Heart left ventricle (tissue), 16 donors: Measurements from ENCODE around the gene PSG7. TPM values are rescaled to one million over a fixed set of nuclear protein-coding genes. Genes with fewer than 3 reads are reported as not detected.
"Not testable (repeated sequence)": the region's sequence is repeated elsewhere in the genome, so short reads cannot be mapped to it uniquely, and the experiment has no call there.

ENCODE experiments used
- ATAC-seq, 4 donors: fragments of 200-7000 bp; cut with Tn5 transposase; one replicate each; pipeline ENCODE4 v1.9.1; 2020 to 2022; ENCODE audit warnings: moderate library complexity in 4 of 4, mild to moderate bottlenecking in 3 of 4, moderate number of reproducible peaks in 1 of 4
- DNase-seq, 5 donors: peaks; one replicate each; pipeline ENCODE4 v3.0.0-alpha.2; 2020
- H3K27ac ChIP-seq, 12 donors: fragments of 200-600 bp; sonication (generic) in 4 of 12; one replicate each; pipeline versions ENCODE4 v1.5.0 to v1.8.0; 2016 to 2022; ENCODE audit warnings: mild to moderate bottlenecking in 2 of 12
- H3K27me3 ChIP-seq, 9 donors: fragments of 200-600 bp; sonication (generic) in 2 of 9; one replicate each; pipeline versions ENCODE4 v1.5.1 to v1.8.0; 2016 to 2022; ENCODE audit warnings: mild to moderate bottlenecking in 3 of 9
- H3K36me3 ChIP-seq, 9 donors: fragments of 200-600 bp; sonication (generic) in 2 of 9; one replicate each; pipeline versions ENCODE4 v1.5.0 to v1.8.0; 2018 to 2022; ENCODE audit warnings: mild to moderate bottlenecking in 2 of 9
- H3K4me1 ChIP-seq, 12 donors: fragments of 200-600 bp; sonication (generic) in 4 of 12; one replicate each; pipeline versions ENCODE4 v1.5.0 to v1.8.0; 2016 to 2022; ENCODE audit warnings: mild to moderate bottlenecking in 3 of 12
- H3K4me3 ChIP-seq, 12 donors: fragments of 200-600 bp; sonication (generic) in 4 of 12; one replicate each; pipeline versions ENCODE4 v1.5.0 to v1.8.0; 2017 to 2022; ENCODE audit warnings: mild to moderate bottlenecking in 9 of 12, moderate library complexity in 4 of 12
- H3K9me3 ChIP-seq, 12 donors: fragments of 200-600 bp; sonication (generic) in 4 of 12; one replicate each; pipeline versions ENCODE4 v1.5.0 to v1.8.0; 2016 to 2022; ENCODE audit warnings: mild to moderate bottlenecking in 1 of 12
- WGBS, 4 donors: extraction: QIAGEN DNeasy Blood & Tissue Kit in 2 of 4; methylation state at CpG; one replicate each; pipeline versions ENCODE4 v1.1.5 to v1.1.7; 2013 to 2018; 5-methylcytosine and 5-hydroxymethylcytosine counted together
- intact Hi-C, 10 donors: fragments of 100-400 bp; cut with DNase I; formaldehyde crosslinking; loops; one replicate each; pipeline versions ENCODE4 v1.11.1 to v1.14.2; 2022
- polyA plus RNA-seq, 2 donors: library from polyadenylated mRNA; stranded (reverse); fragments of 200-250 nt; gene quantifications; one replicate each; pipeline ENCODE4 v1.2.3, GENCODE V29; 2013
- total RNA-seq, 9 donors: library from RNA; depleted of rRNA in 2 of 9; stranded (reverse); fragments of >200 nt in 2 of 9; fragmentation: NEBNext Ultra II Directional in 3 of 9; extraction: Animal tissue kit (Norgen Biotek cat#: 25700) in 3 of 9; gene quantifications; one replicate each; pipeline versions ENCODE4 v1.1.0 to v1.2.4, GENCODE V29; 2016 to 2023
- donor health status: ischemic (EF 13 %, LVEDD 7.1; RV severe dilation, severe dysfunction).
- donor health status: healthy with polysubstance abuse.
- donor health status: DM: no; HTN: yes; CAD: no.
- donor health status: DM: no; HTN: no; CAD: no.
- donor health status: ischemic (EF 25% LVEDD 6.9; RV normal size, moderate dysfunction).
- donor health status: ischemic (EF 25% LVEDD 5.7; RV mildly dilated, moderate dysfunction).
- donor health status: healthy.
- donor health status: DM: yes; HTN: yes; CAD: no.
- donor health status: ischemic (EF 35%, LVEDD 5.7; RV mildly dilated, moderate dysfunction).
- donor health status: nonischemic (EF 11% LVEDD 7.7; RV severe dilation, severe dysfunction).
- donor health status: DM: yes; HTN: yes; CAD: no.
- donor health status: PGD.
- donor health status: ischemic (EF 29% LVEDD 5.4; RV normal size, mild dysfunction).
- donor health status: nonischemic (EF 23%, LVEDD 6.1; RV moderate dilation, normal function).

The PSG7 gene
- total and polyA plus RNA-seq, 11 donors = not detected

GRCh38 chr19:42900561-42900960 lies 36.4 kb downstream of the PSG7 start:
- H3K36me3 ChIP-seq, ATAC-seq, H3K27ac ChIP-seq, intact Hi-C loops, DNase-seq, H3K27me3 ChIP-seq, H3K9me3 ChIP-seq, H3K4me1 ChIP-seq, H3K4me3 ChIP-seq: not testable (repeated sequence)
- WGBS, 4 donors = 69 to 79% (median 74%) methylated on average over 4 of the region's 4 CpGs

GRCh38 chr19:42899674-42900073 lies 37.3 kb downstream of the PSG7 start:
- ATAC-seq, H3K4me3 ChIP-seq, DNase-seq, H3K27ac ChIP-seq, H3K4me1 ChIP-seq, H3K27me3 ChIP-seq, intact Hi-C loops, H3K36me3 ChIP-seq: not testable (repeated sequence)
- peaks cover 0 to 12% (median 0%) of the 10 kb centered on the region in 12 donors for H3K9me3 ChIP-seq
- WGBS, 4 donors = 78 to 83% (median 83%) methylated on average over 12 of the region's 12 CpGs

GRCh38 chr19:42899110-42899509 lies 37.9 kb downstream of the PSG7 start:
- H3K4me1 ChIP-seq, H3K4me3 ChIP-seq, H3K27me3 ChIP-seq: not testable (repeated sequence)

GRCh38 chr19:42898656-42899055 lies 38.4 kb downstream of the PSG7 start:
- H3K4me1 ChIP-seq, DNase-seq, ATAC-seq, intact Hi-C loops, H3K27ac ChIP-seq, H3K4me3 ChIP-seq, H3K27me3 ChIP-seq, H3K36me3 ChIP-seq: not testable (repeated sequence)
- WGBS, 4 donors = 35 to 68% (median 51%) methylated on average over 1 of the region's 1 CpG
- peaks cover 0 to 17% (median 0%) of the 10 kb centered on the region in 12 donors for H3K9me3 ChIP-seq

More at GRCh38 chr19:42899110-42899509, 37.9 kb downstream of the PSG7 start:
- DNase-seq, H3K27ac ChIP-seq, ATAC-seq, intact Hi-C loops, H3K36me3 ChIP-seq: not testable (repeated sequence)
- WGBS, 4 donors = 84 to 91% (median 90%) methylated on average over 1 of the region's 1 CpG
- peaks cover 0 to 15% (median 0%) of the 10 kb centered on the region in 12 donors for H3K9me3 ChIP-seq

- intact Hi-C loops, H3K36me3 ChIP-seq, H3K27me3 ChIP-seq, DNase-seq, ATAC-seq, H3K4me1 ChIP-seq, H3K27ac ChIP-seq, H3K4me3 ChIP-seq: not testable (repeated sequence)
- WGBS, 4 donors = 0 to 27% (median 14%) methylated on average over 1 of the region's 1 CpG
- peaks cover 0 to 21% (median under 1%) of the 10 kb centered on the region in 12 donors for H3K9me3 ChIP-seq
These were observed 39.3 kb downstream of the PSG7 start for GRCh38 chr19:42897729-42898128.

DNA sequence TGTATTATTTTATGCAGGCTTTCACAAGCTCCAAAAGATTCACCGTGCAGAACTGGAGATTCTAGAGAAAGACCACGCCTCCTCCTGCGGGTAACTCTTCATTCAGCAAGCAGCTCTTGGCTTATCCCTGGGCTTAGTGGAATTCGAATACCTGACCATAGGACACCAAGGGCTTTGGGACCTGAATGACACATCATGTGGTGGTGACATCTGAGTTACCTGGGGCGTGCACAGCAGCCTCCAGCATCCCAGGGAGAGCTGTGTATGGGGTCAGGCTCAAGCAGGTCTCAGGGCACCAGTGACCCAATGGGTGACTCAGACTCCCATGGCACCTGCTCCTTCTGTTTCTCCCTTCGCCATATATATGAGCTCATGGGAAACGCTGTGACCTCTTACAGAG lies 46.6 kb downstream of the PSG7 start:
- intact Hi-C loops, ATAC-seq: not testable (repeated sequence)

DNA sequence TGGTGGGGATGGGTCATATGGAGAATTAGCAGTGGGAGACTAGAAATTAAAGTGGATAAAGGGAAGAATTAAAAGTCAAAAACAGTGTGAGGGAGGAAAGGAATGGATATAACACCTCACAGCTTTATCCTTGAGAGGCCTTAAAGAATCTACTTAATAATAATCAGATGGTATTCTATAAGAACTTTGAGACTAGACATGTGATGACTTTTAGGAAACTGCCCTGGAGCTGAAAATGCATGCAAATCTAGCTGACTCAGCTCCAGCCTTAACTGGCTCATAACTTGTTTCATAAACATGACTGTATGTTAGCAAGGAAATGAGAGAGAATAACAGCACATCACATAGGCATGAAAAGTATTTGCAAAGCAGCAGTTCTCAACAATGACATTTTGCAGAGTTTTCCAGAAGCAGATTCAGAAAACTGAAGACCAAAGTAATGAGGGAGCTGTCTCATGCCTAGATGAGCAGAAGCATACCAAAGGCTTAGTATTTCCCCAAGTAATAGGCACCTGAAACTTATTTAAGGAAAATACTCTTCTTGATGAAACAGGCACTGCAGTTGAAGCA lies 49.0 kb downstream of the PSG7 start:
- intact Hi-C loops = loop anchor here in 2 of 10 donors (10.0 kb wide), 1 partner anchor 93 kb away; no protein-coding TSS in a partner anchor
- H3K9me3 ChIP-seq = peaks cover 0 to 13% (median 4%) of the 10 kb centered on the region in 12 donors
- H3K27me3 ChIP-seq = peaks cover 0 to 21% (median 0%) of the 10 kb centered on the region in 9 donors
- H3K4me1 ChIP-seq, H3K27ac ChIP-seq, H3K36me3 ChIP-seq, DNase-seq, ATAC-seq, H3K4me3 ChIP-seq: not testable (repeated sequence)

More for the DNA sequence above, 46.6 kb downstream of the PSG7 start:
- not testable (repeated sequence) for H3K27ac ChIP-seq, H3K4me3 ChIP-seq, H3K36me3 ChIP-seq, H3K27me3 ChIP-seq, DNase-seq, H3K4me1 ChIP-seq
- 78 to 92% (median 82%) methylated on average over 7 of the region's 7 CpGs for WGBS, 4 donors
- H3K9me3 ChIP-seq = peaks cover 0 to 22% (median 4%) of the 10 kb centered on the region in 12 donors

- not testable (repeated sequence) for DNase-seq, ATAC-seq, H3K4me1 ChIP-seq, H3K9me3 ChIP-seq, H3K4me3 ChIP-seq, H3K36me3 ChIP-seq, H3K27ac ChIP-seq
- intact Hi-C loops = loop anchor here in 2 of 10 donors (10.0 kb wide), 1 partner anchor 88 kb away; no protein-coding TSS in a partner anchor
- 75 to 83% (median 77%) methylated on average over 2 of the region's 2 CpGs for WGBS, 4 donors
- H3K27me3 ChIP-seq = peaks cover 0 to 28% (median 0%) of the 10 kb centered on the region in 9 donors
These were observed 54.3 kb downstream of the PSG7 start for GRCh38 chr19:42882730-42883129.

DNA sequence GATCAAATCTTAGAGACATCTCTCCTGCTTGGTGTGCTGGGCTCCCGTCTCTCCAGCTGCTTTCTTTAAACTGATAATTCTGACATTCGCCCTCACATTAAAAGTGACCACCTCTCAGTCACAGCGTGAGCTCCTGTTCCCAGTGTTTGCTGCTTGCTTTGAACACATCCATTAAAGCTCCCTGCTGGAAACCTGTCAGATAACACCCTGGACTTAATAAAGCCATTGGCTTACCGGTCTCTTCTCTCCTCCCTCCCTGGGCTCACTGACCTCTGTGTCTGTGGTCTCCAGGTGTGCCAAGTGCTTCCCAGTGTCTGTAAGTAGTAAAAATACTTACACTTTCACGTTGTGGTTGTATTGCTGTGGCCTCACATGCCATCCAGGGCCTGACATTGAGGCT lies 55.0 kb downstream of the PSG7 start:
- not testable (repeated sequence) for H3K27ac ChIP-seq, H3K4me3 ChIP-seq, H3K9me3 ChIP-seq, DNase-seq, H3K4me1 ChIP-seq, H3K36me3 ChIP-seq, ATAC-seq
- WGBS, 4 donors = 29 to 46% (median 33%) methylated on average over 5 of the region's 5 CpGs
- intact Hi-C loops = loop anchor here in 2 of 10 donors (10.0 kb wide), 1 partner anchor 87 kb away; no protein-coding TSS in a partner anchor
- H3K27me3 ChIP-seq = peaks cover 0 to 28% (median 0%) of the 10 kb centered on the region in 9 donors
